IPS-18a (cell line): ENCODE results near the gene TUBA4B.

Experiments
- H3K27ac ChIP-seq: one replicate; pipeline ENCODE4 v1.5.1; 2013; ENCODE audit warnings: low read length
- H3K27me3 ChIP-seq: one replicate; pipeline ENCODE4 v1.6.1; 2013; ENCODE audit warnings: mild to moderate bottlenecking, low read length; ENCODE audit not compliant: control insufficient read depth, insufficient read depth
- H3K36me3 ChIP-seq: one replicate; pipeline ENCODE4 v1.6.1; 2013; ENCODE audit warnings: low read depth, low read length; ENCODE audit not compliant: control insufficient read depth
- H3K4me1 ChIP-seq: one replicate; pipeline ENCODE4 v1.6.1; 2013; ENCODE audit warnings: low read depth, low read length; ENCODE audit not compliant: control insufficient read depth
- H3K4me3 ChIP-seq: one replicate; pipeline ENCODE4 v1.5.1; 2013; ENCODE audit warnings: low read length
- H3K9ac ChIP-seq: one replicate; pipeline ENCODE4 v1.6.1; 2013; ENCODE audit warnings: mild to moderate bottlenecking, low read length, moderate library complexity
- H3K9me3 ChIP-seq: one replicate; pipeline ENCODE4 v1.6.1; 2013; ENCODE audit warnings: low read depth, low read length; ENCODE audit not compliant: control insufficient read depth

The TUBA4B gene

GRCh38 chr2:219252900-219253752 lies at the start of gene TUBA4B:
Gene TUBA4B (plus strand): TSS chr2:219253243. CDS start chr2:219253408, 165 bp downstream.
- peak within 1 kb of the TSS; percentile 62 for H3K4me3 ChIP-seq
- H3K4me1 ChIP-seq: peaks cover 10% of the 10 kb centered on the region
- peaks cover 7% of the 10 kb centered on the region for H3K36me3 ChIP-seq
- H3K9ac ChIP-seq: peak within 1 kb of the TSS; percentile 48
- H3K27me3 ChIP-seq: peaks cover 59% of the 10 kb centered on the region
- no peaks in the 10 kb centered on the region for H3K9me3 ChIP-seq
- no peak within 1 kb of the TSS for H3K27ac ChIP-seq

GRCh38 chr2:219204425-219205164 lies 48.4 kb upstream of the TUBA4B start:
- Histone ChIP-seq H3K27ac (no peak overlapping the region), H3K4me1 (peaks cover 3% of the 10 kb centered on the region), H3K9me3 (no peaks in the 10 kb centered on the region), H3K36me3 (peaks cover 10% of the 10 kb centered on the region), H3K9ac (no peak overlapping the region), H3K27me3 (no peaks in the 10 kb centered on the region), H3K4me3 (no peak overlapping the region)

- no peak overlapping the region for H3K27ac ChIP-seq
- H3K9me3 ChIP-seq: no peaks in the 10 kb centered on the region
- no peak overlapping the region for H3K4me3 ChIP-seq
- peaks cover 3% of the 10 kb centered on the region for H3K4me1 ChIP-seq
- no peaks in the 10 kb centered on the region for H3K27me3 ChIP-seq
- no peak overlapping the region for H3K9ac ChIP-seq
- H3K36me3 ChIP-seq: peaks cover 15% of the 10 kb centered on the region
Observed at GRCh38 chr2:219205165-219205538, 47.9 kb upstream of the TUBA4B start.

GRCh38 chr2:219205981-219206327 lies 47.1 kb upstream of the TUBA4B start:
- no peaks in the 10 kb centered on the region for H3K9me3 ChIP-seq
- H3K4me1 ChIP-seq: peaks cover 3% of the 10 kb centered on the region
- peak overlapping the region; percentile 71 for H3K4me3 ChIP-seq
- peak overlapping the region; percentile 29 for H3K9ac ChIP-seq
- H3K27me3 ChIP-seq: no peaks in the 10 kb centered on the region
- H3K27ac ChIP-seq: no peak overlapping the region
- H3K36me3 ChIP-seq: peaks cover 23% of the 10 kb centered on the region

- Histone ChIP-seq H3K27ac (no peak within 1 kb of the TSS), H3K4me1 (peaks cover 3% of the 10 kb centered on the region), H3K36me3 (peaks cover 26% of the 10 kb centered on the region), H3K9ac (peak within 1 kb of the TSS; percentile 29), H3K27me3 (no peaks in the 10 kb centered on the region), H3K9me3 (no peaks in the 10 kb centered on the region), H3K4me3 (peak within 1 kb of the TSS; percentile 71)
Observed at GRCh38 chr2:219206328-219207133, 46.5 kb upstream of the TUBA4B start, which contains the start of gene ZFAND2B. Gene ZFAND2B (plus strand): TSS chr2:219206782. CDS start chr2:219206988, 206 bp downstream.

- Histone ChIP-seq H3K27me3 (no peaks in the 10 kb centered on the region), H3K4me1 (peaks cover 3% of the 10 kb centered on the region), H3K27ac (no peak overlapping the region), H3K9ac (peak overlapping the region; percentile 10), H3K4me3 (peak overlapping the region; percentile 71), H3K36me3 (peaks cover 26% of the 10 kb centered on the region), H3K9me3 (no peaks in the 10 kb centered on the region)
Observed at GRCh38 chr2:219207134-219207883, 45.7 kb upstream of the TUBA4B start.

- Histone ChIP-seq H3K27me3 (no peaks in the 10 kb centered on the region), H3K4me1 (peaks cover 3% of the 10 kb centered on the region), H3K4me3 (no peak overlapping the region), H3K27ac (no peak overlapping the region), H3K9me3 (no peaks in the 10 kb centered on the region), H3K36me3 (peaks cover 30% of the 10 kb centered on the region), H3K9ac (no peak overlapping the region)
Observed at GRCh38 chr2:219207884-219208740, 44.9 kb upstream of the TUBA4B start.

GRCh38 chr2:219209236-219210195 lies 43.5 kb upstream of the TUBA4B start:
- H3K4me3 ChIP-seq: no peak overlapping the region
- H3K36me3 ChIP-seq: peaks cover 43% of the 10 kb centered on the region
- no peaks in the 10 kb centered on the region for H3K27me3 ChIP-seq
- H3K4me1 ChIP-seq: peaks cover 3% of the 10 kb centered on the region
- H3K27ac ChIP-seq: no peak overlapping the region
- no peaks in the 10 kb centered on the region for H3K9me3 ChIP-seq
- H3K9ac ChIP-seq: no peak overlapping the region

GRCh38 chr2:219210196-219210885 lies 42.7 kb upstream of the TUBA4B start:
- Histone ChIP-seq H3K36me3 (peaks cover 51% of the 10 kb centered on the region), H3K9ac (no peak overlapping the region), H3K27ac (no peak overlapping the region), H3K4me1 (peaks cover 3% of the 10 kb centered on the region), H3K9me3 (no peaks in the 10 kb centered on the region), H3K4me3 (no peak overlapping the region), H3K27me3 (no peaks in the 10 kb centered on the region)
